ENCODE measurements around the gene DNAJC18. TPM values are rescaled to one million over a fixed set of nuclear protein-coding genes. Genes with fewer than 3 reads are reported as not detected.

DNAJC18 gene
- total and polyA plus RNA-seq, 7 donors: 2.6 to 14.5 (median 10.3) TPM

GRCh38 chr5:139458580-139459407 is 19.5 kb upstream of the DNAJC18 start:
- Histone ChIP-seq H3K4me3 (no peak overlapping the region), H3K9me3 (no peaks in the 10 kb centered on the region), H3K4me1 (no peaks in the 10 kb centered on the region), H3K27me3 (ENCODE audit: insufficient read depth in 3 of 3, low read length in 2 of 3) (no peaks in the 10 kb centered on the region), H3K36me3 (ENCODE audit: insufficient read depth in 1 of 2, low read depth in 1 of 2) (no peaks in the 10 kb centered on the region), H3K27ac (peak overlapping the region; percentile 59)
- intact Hi-C loops (cut with DNase I): loop anchor here in 1 of 2 donors (5.0 kb wide), 1 partner anchor 34 kb away; no protein-coding TSS in a partner anchor
- TF ChIP-seq, protein P1, sequence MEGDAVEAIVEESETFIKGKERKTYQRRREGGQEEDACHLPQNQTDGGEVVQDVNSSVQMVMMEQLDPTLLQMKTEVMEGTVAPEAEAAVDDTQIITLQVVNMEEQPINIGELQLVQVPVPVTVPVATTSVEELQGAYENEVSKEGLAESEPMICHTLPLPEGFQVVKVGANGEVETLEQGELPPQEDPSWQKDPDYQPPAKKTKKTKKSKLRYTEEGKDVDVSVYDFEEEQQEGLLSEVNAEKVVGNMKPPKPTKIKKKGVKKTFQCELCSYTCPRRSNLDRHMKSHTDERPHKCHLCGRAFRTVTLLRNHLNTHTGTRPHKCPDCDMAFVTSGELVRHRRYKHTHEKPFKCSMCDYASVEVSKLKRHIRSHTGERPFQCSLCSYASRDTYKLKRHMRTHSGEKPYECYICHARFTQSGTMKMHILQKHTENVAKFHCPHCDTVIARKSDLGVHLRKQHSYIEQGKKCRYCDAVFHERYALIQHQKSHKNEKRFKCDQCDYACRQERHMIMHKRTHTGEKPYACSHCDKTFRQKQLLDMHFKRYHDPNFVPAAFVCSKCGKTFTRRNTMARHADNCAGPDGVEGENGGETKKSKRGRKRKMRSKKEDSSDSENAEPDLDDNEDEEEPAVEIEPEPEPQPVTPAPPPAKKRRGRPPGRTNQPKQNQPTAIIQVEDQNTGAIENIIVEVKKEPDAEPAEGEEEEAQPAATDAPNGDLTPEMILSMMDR (IDR thresholded peaks at IDR 0.05): no peak
- ATAC-seq (peak in 3 of 4 donors; percentile 41 to 58 (median 41)), DNase-seq (no peak)
- 66 to 71% (median 67%) methylated on average over 8 of the region's 8 CpGs for WGBS, 3 donors

DNA sequence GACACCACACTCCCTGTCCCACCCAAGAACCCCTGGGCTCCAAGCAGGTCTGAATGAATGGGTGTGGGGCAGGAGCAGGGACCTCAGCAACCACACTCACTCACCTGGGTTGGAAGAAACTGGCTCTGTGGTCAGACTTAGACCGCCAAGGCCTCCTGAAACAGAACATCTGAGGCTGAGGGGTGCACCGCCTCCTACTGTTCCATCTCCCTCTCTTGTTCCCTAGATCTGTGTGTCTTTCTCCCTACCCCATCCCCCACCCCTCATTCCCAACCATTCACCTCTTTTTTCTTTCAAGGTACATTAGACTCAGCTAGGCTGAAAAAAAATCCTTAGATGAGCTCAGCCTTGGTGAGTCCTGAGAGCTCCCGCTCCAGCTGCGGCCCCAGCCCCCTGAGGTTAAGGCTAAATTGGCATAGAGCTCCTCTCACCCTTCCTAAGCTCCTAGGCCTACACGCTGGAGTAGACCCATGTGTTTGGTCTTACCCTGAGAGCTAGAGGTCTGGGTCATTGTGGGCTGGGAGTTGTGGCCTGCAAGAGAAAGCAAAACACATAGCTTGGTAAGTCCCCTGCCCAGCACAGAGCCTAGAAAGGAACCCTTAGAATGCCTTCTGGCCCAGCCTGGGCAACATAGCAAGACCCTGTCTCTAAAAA is 18.5 kb upstream of the DNAJC18 start:
- 89 to 92% (median 92%) methylated on average over 5 of the region's 5 CpGs for WGBS, 3 donors

DNA sequence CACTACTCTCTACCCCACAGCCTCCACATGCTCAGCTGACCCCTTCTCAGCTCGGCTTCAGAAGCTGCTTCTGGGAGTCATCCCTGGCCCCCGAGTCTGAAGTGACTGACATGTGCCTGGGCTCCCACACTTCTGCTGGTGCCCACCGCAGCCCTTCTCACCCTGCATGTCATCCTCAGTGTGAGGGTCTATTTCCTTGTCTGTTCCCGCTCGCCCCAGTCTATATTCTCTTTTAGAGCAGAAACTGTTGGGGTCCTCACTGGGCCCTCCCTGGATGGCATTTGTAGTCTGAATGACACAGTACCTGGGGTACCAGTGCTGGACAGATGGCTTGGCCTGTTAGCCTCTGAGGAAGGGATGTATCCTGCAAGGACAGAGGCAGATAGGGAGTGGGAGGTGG is 17.9 kb upstream of the DNAJC18 start:
- intact Hi-C loops (cut with DNase I): loop anchor here in 1 of 2 donors (5.0 kb wide), 1 partner anchor 35 kb away; no protein-coding TSS in a partner anchor
- TF ChIP-seq, protein P1 (IDR thresholded peaks at IDR 0.05): no peak
- 86 to 96% (median 96%) methylated on average over 5 of the region's 5 CpGs for WGBS, 3 donors
- ATAC-seq (no peak), DNase-seq (peak in 1 of 2 donors; percentile 24)
- Histone ChIP-seq H3K27ac (no peak overlapping the region), H3K4me3 (no peak overlapping the region), H3K36me3 (ENCODE audit: insufficient read depth in 1 of 2, low read depth in 1 of 2) (no peaks in the 10 kb centered on the region), H3K9me3 (no peaks in the 10 kb centered on the region), H3K4me1 (no peaks in the 10 kb centered on the region), H3K27me3 (ENCODE audit: insufficient read depth in 3 of 3, low read length in 2 of 3) (no peaks in the 10 kb centered on the region)

More for the DNA sequence above, 18.5 kb upstream of the DNAJC18 start:
- no peak overlapping the region for H3K27ac ChIP-seq
- DNase-seq: no peak
- ATAC-seq: no peak
- no peaks in the 10 kb centered on the region for H3K9me3 ChIP-seq
- intact Hi-C loops (cut with DNase I): loop anchor here in 1 of 2 donors (5.0 kb wide), 1 partner anchor 35 kb away; no protein-coding TSS in a partner anchor
- no peaks in the 10 kb centered on the region for H3K4me1 ChIP-seq
- TF ChIP-seq, protein P1 (IDR thresholded peaks at IDR 0.05): no peak
- H3K36me3 ChIP-seq (ENCODE audit: insufficient read depth in 1 of 2, low read depth in 1 of 2): no peaks in the 10 kb centered on the region
- H3K27me3 ChIP-seq (ENCODE audit: insufficient read depth in 3 of 3, low read length in 2 of 3): no peaks in the 10 kb centered on the region
- H3K4me3 ChIP-seq: no peak overlapping the region

DNA sequence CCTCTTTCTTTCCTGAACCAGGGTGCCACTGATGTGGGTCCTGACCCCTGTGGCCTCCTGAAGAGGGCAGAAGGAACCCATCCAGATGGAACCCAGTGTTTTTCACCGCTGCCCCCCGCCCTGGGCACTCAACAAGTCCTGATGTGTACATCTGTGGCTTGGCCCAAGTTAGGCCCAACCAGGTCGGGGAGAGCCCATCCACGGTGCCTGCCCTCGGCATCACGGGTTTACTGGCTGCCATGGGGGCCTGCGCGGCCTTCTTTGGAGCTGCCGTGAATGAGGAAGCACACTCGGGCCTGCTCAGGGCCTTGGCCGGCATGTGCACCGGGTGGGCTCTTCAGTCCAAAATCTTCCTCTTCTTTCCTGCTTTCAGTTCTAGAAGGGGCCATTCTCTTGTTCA is 17.5 kb upstream of the DNAJC18 start:
- Histone ChIP-seq H3K4me1 (no peaks in the 10 kb centered on the region), H3K4me3 (no peak overlapping the region), H3K9me3 (no peaks in the 10 kb centered on the region), H3K27ac (no peak overlapping the region), H3K27me3 (ENCODE audit: insufficient read depth in 3 of 3, low read length in 2 of 3) (no peaks in the 10 kb centered on the region), H3K36me3 (ENCODE audit: insufficient read depth in 1 of 2, low read depth in 1 of 2) (no peaks in the 10 kb centered on the region)
- DNase-seq: peak in 1 of 2 donors; percentile 16
- WGBS, 3 donors: 92 to 97% (median 92%) methylated on average over 12 of the region's 12 CpGs
- intact Hi-C loops (cut with DNase I): loop anchor here in 1 of 2 donors (5.0 kb wide), 1 partner anchor 36 kb away; no protein-coding TSS in a partner anchor
- ATAC-seq: no peak
- TF ChIP-seq, protein P1 (IDR thresholded peaks at IDR 0.05): no peak

Measured in psoas muscle (tissue), 8 donors.